Measurements from ENCODE around the gene DNAH6.

Gene DNAH6

DNA sequence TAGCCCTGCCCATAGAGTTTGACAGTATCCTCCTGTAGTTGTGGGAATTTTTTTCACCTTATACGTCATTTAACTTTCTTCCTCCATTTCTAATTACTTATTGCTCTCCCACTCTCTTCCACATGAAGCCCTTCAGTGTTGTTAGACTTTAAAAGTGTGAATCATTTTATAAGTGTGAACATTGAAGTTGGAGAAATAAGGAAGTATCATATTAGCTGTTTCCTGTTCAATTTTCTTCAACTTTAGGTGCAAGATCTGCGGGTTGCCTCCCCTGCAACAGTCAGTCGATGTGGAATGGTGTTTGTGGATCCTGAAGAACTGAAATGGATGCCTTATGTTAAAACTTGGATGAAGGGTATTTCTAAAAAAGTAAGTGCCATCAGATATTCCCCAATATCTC lies 138.1 kb downstream of the DNAH6 start:
- no peak overlapping the region for H3K27ac ChIP-seq (ENCODE audit: low read depth, low read length)
- H3K9ac ChIP-seq (ENCODE audit: low read length), result no peak overlapping the region
- H3K4me1 ChIP-seq (ENCODE audit: insufficient read depth, low read length), result no peaks in the 10 kb centered on the region
- no peak overlapping the region for H3K4me3 ChIP-seq (ENCODE audit: low read depth in 1 of 2, low read length in 2 of 2)
- H3K27me3 ChIP-seq (ENCODE audit: control insufficient read depth in 1 of 2, insufficient read depth in 2 of 2, low read length in 2 of 2), result no peaks in the 10 kb centered on the region
- H3K36me3 ChIP-seq (ENCODE audit: insufficient read depth, low read length), result no peaks in the 10 kb centered on the region
- no peaks in the 10 kb centered on the region for H3K9me3 ChIP-seq (ENCODE audit: low read length)

DNA sequence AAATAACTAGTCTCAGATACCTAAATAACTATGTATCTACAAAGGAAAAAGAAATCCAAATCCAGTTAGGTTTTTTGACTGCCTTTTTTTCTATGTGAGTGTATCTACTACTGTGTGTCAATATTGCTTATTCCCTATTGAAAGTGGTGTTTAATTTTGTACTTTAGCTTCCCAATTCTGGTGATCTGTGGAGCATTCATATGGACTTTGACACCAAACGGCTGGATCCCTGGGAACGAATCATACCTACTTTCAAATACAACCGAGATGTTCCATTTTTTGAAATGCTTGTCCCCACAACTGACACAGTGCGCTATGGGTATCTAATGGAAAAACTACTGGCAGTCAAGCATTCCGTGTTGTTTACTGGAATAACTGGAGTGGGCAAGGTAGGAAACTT lies 152.8 kb downstream of the DNAH6 start:
- Histone ChIP-seq H3K36me3 (ENCODE audit: insufficient read depth, low read length) (no peaks in the 10 kb centered on the region), H3K9ac (ENCODE audit: low read length) (no peak overlapping the region), H3K4me1 (ENCODE audit: insufficient read depth, low read length) (no peaks in the 10 kb centered on the region), H3K27ac (ENCODE audit: low read depth, low read length) (no peak overlapping the region), H3K27me3 (ENCODE audit: control insufficient read depth in 1 of 2, insufficient read depth in 2 of 2, low read length in 2 of 2) (no peaks in the 10 kb centered on the region), H3K9me3 (ENCODE audit: low read length) (no peaks in the 10 kb centered on the region), H3K4me3 (ENCODE audit: low read depth in 1 of 2, low read length in 2 of 2) (no peak overlapping the region)

DNA sequence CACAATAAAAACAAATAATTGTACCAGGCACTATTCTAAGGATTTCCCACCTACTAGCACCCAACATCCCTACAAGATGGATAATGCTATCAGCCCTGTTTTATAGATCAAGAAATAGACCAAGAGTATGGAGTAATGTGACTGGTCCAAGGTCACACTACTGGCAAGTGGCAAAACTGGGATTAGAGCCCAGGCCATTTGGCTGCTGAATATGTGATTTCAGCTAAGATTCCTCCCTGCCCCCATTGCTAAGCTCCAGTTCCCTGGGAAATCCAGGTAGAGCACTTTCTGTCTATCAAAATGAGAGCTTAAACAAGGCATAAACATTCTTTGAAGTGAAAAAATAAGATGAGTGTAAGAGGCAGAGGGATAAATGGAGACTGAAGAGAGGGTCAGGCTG lies 157.8 kb downstream of the DNAH6 start:
- no peaks in the 10 kb centered on the region for H3K36me3 ChIP-seq (ENCODE audit: insufficient read depth, low read length)
- no peaks in the 10 kb centered on the region for H3K9me3 ChIP-seq (ENCODE audit: low read length)
- H3K27ac ChIP-seq (ENCODE audit: low read depth, low read length), result no peak overlapping the region
- H3K4me1 ChIP-seq (ENCODE audit: insufficient read depth, low read length), result no peaks in the 10 kb centered on the region
- no peaks in the 10 kb centered on the region for H3K27me3 ChIP-seq (ENCODE audit: control insufficient read depth in 1 of 2, insufficient read depth in 2 of 2, low read length in 2 of 2)
- no peak overlapping the region for H3K9ac ChIP-seq (ENCODE audit: low read length)
- no peak overlapping the region for H3K4me3 ChIP-seq (ENCODE audit: low read depth in 1 of 2, low read length in 2 of 2)

DNA sequence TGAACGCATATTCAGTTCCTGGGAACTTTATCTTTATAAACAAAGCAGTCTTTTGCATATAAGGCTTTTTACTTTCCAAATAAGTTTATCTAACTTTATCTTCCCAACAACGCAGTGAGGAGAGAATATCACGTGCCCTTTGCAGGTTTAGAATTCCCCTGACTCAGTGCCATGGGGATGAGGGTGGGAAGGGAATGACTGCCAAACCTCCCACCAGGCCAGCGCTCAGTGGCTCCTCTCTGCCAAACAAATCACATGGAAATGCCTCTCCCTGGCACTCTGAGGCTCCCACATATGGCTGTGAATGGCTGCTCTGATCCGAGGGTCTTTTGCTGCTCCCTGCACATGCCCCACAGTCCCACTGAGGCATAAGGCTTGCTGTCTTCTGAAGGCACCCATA lies 158.3 kb downstream of the DNAH6 start:
- Histone ChIP-seq H3K27me3 (ENCODE audit: control insufficient read depth in 1 of 2, insufficient read depth in 2 of 2, low read length in 2 of 2) (no peaks in the 10 kb centered on the region), H3K27ac (ENCODE audit: low read depth, low read length) (no peak overlapping the region), H3K36me3 (ENCODE audit: insufficient read depth, low read length) (no peaks in the 10 kb centered on the region), H3K4me1 (ENCODE audit: insufficient read depth, low read length) (no peaks in the 10 kb centered on the region), H3K9ac (ENCODE audit: low read length) (no peak overlapping the region), H3K9me3 (ENCODE audit: low read length) (no peaks in the 10 kb centered on the region), H3K4me3 (ENCODE audit: low read depth in 1 of 2, low read length in 2 of 2) (no peak overlapping the region)

DNA sequence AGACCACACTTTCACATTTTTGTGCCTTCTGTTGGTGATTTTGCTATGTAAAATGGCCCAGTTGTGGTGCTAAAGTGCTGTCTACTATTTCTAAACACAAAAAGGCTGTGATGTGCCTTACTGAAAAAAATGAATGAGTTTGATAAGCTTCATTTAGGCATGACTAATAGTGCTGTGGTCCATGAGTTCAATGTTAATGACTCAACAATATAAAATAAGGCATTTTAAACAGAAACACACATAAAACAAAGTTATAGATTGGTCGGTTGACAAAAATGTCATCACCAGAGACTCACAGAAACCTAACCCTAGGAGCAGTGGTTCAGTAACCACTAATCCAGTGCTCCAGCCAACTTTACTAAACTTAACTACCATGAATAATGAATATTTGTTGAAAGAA lies 160.0 kb downstream of the DNAH6 start:
- no peaks in the 10 kb centered on the region for H3K36me3 ChIP-seq (ENCODE audit: insufficient read depth, low read length)
- no peaks in the 10 kb centered on the region for H3K9me3 ChIP-seq (ENCODE audit: low read length)
- no peaks in the 10 kb centered on the region for H3K4me1 ChIP-seq (ENCODE audit: insufficient read depth, low read length)
- H3K27ac ChIP-seq (ENCODE audit: low read depth, low read length), result no peak overlapping the region
- no peak overlapping the region for H3K4me3 ChIP-seq (ENCODE audit: low read depth in 1 of 2, low read length in 2 of 2)
- H3K27me3 ChIP-seq (ENCODE audit: control insufficient read depth in 1 of 2, insufficient read depth in 2 of 2, low read length in 2 of 2), result no peaks in the 10 kb centered on the region
- no peak overlapping the region for H3K9ac ChIP-seq (ENCODE audit: low read length)

DNA sequence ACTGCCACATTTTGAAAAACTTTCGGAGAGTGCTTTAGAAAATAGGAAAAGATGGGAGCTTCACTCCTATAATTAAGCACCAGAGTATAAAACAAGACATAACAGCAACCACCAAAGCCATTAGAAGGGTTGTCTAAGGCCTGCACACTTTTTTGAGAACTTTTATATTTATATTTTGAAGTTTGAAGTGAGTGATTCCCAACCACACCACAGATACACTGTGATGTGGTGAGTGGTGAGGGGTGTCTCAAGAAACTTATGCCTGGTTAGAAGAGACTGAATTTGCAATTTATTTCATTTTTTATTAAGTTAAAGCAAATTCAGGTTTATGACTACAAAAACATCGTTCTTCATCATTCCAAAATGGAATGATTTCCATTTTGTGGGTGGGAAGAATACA lies 161.9 kb downstream of the DNAH6 start:
- Histone ChIP-seq H3K27ac (ENCODE audit: low read depth, low read length) (no peak overlapping the region), H3K4me1 (ENCODE audit: insufficient read depth, low read length) (no peaks in the 10 kb centered on the region), H3K4me3 (ENCODE audit: low read depth in 1 of 2, low read length in 2 of 2) (no peak overlapping the region), H3K9ac (ENCODE audit: low read length) (no peak overlapping the region), H3K27me3 (ENCODE audit: control insufficient read depth in 1 of 2, insufficient read depth in 2 of 2, low read length in 2 of 2) (no peaks in the 10 kb centered on the region), H3K9me3 (ENCODE audit: low read length) (no peaks in the 10 kb centered on the region), H3K36me3 (ENCODE audit: insufficient read depth, low read length) (no peaks in the 10 kb centered on the region)

DNA sequence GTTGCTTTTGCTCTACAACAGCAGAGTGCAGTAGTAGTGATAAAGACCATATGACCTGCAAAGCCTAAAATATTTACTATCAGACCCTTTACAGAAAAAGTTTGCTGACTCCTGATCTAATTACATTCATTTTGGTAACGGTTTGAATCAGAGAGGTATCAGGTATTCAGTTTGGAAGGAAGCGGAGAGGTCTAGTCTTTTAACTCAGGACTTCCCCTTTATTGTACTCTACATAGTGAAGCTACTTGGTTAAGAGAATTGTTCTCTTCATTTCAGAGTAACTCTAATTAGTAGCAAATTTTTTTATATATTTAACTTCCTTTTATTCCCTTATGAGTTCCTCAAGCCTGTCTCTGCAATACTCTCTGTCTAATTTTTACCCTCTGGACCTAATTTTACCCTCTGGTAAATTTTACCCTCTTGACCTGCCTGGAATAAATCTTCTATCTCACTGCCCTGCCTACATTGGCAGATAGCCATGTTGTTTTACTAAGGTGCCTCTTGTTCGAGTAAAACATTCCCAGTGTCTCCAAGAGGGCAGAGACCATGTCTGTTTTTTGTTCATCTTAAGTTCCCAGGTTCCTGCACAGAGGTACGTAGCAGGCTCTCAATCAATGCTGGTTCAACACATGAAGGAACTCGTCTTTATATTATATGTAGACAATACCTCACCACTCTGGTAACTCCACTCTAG lies 170.6 kb downstream of the DNAH6 start:
- H3K9me3 ChIP-seq (ENCODE audit: low read length), result no peaks in the 10 kb centered on the region
- H3K27ac ChIP-seq (ENCODE audit: low read depth, low read length), result no peak overlapping the region
- H3K4me1 ChIP-seq (ENCODE audit: insufficient read depth, low read length), result no peaks in the 10 kb centered on the region
- H3K36me3 ChIP-seq (ENCODE audit: insufficient read depth, low read length), result no peaks in the 10 kb centered on the region
- H3K4me3 ChIP-seq (ENCODE audit: low read depth in 1 of 2, low read length in 2 of 2), result no peak overlapping the region
- H3K27me3 ChIP-seq (ENCODE audit: control insufficient read depth in 1 of 2, insufficient read depth in 2 of 2, low read length in 2 of 2), result no peaks in the 10 kb centered on the region
- H3K9ac ChIP-seq (ENCODE audit: low read length), result no peak overlapping the region

DNA sequence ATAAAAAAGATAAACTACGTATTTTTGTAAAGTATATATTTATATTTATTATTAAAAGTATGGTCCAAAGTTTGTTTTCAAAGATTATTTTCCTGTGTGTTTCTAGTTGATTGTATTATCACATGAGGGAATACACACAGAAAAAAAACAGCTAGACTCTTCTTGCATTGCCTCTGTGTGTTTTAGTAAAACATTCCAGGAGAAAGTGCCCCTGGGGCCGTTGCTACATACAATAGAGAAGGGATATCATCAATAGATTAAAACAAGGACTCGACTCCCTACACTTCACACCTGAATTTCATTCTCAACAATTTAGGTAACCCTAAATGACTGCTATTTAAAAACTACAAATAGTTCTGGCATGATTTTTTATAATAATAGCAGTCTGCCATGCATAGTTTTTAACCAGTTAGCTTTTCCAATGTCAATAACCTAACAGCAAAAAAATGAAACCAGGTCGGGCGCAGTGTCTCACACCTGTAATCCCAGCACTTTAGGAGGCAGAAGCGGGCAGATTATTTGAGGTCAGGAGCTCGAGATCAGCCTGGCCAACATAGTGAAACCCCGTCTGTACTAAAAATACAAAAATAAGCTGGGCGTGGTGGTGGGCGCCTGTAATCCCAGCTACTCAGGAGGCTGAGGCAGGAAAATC lies 171.3 kb downstream of the DNAH6 start:
- H3K4me3 ChIP-seq (ENCODE audit: low read depth in 1 of 2, low read length in 2 of 2), result no peak overlapping the region
- no peaks in the 10 kb centered on the region for H3K27me3 ChIP-seq (ENCODE audit: control insufficient read depth in 1 of 2, insufficient read depth in 2 of 2, low read length in 2 of 2)
- no peaks in the 10 kb centered on the region for H3K9me3 ChIP-seq (ENCODE audit: low read length)
- H3K9ac ChIP-seq (ENCODE audit: low read length), result no peak overlapping the region
- no peak overlapping the region for H3K27ac ChIP-seq (ENCODE audit: low read depth, low read length)
- no peaks in the 10 kb centered on the region for H3K36me3 ChIP-seq (ENCODE audit: insufficient read depth, low read length)
- no peaks in the 10 kb centered on the region for H3K4me1 ChIP-seq (ENCODE audit: insufficient read depth, low read length)

DNA sequence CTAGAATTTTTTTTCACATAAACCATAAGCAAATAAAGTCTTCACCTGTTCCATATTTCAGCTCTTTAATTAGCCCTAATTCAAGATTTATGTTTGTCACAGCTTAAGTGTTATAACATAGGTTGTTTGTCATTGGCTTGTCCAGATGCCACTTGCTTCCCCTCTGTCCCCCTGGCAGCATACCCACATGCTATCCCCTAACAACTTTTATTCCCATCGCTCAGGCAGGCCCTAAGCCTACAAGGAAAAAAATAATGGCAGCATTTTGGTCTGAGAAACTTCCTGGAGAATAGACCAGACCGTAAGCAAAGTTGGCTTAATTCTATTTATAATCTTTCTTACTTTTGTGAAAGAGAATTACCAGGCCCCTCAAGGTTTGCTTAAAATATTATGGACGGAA lies 173.9 kb downstream of the DNAH6 start:
- Histone ChIP-seq H3K27ac (ENCODE audit: low read depth, low read length) (no peak overlapping the region), H3K9ac (ENCODE audit: low read length) (no peak overlapping the region), H3K9me3 (ENCODE audit: low read length) (no peaks in the 10 kb centered on the region), H3K4me3 (ENCODE audit: low read depth in 1 of 2, low read length in 2 of 2) (no peak overlapping the region), H3K27me3 (ENCODE audit: control insufficient read depth in 1 of 2, insufficient read depth in 2 of 2, low read length in 2 of 2) (no peaks in the 10 kb centered on the region), H3K36me3 (ENCODE audit: insufficient read depth, low read length) (no peaks in the 10 kb centered on the region), H3K4me1 (ENCODE audit: insufficient read depth, low read length) (no peaks in the 10 kb centered on the region)

DNA sequence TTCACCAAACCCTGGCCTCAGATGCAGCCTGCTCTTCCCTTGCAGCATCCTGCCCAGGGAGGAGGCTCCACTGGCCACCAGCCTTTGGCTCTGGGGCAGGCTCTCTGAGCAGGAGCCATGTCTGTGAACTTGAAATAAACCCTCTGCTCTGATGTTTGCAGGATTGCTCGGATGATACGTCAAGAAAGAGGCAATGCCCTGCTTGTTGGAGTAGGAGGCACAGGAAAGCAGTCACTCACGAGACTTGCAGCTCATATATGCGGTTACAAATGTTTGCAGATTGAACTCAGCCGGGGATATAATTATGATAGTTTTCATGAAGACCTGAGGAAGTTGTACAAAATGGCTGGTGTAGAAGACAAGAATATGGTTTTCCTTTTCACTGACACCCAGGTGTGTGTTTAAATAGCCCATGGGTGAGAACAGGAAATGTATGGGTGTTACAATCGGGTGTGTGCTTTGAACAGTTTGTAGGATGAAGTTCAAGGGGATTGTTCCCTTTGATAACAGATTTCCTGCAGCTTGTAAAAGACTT lies 177.9 kb downstream of the DNAH6 start:
- H3K9ac ChIP-seq (ENCODE audit: low read length), result no peak overlapping the region
- H3K4me3 ChIP-seq (ENCODE audit: low read depth in 1 of 2, low read length in 2 of 2), result no peak overlapping the region
- H3K36me3 ChIP-seq (ENCODE audit: insufficient read depth, low read length), result no peaks in the 10 kb centered on the region
- no peaks in the 10 kb centered on the region for H3K9me3 ChIP-seq (ENCODE audit: low read length)
- no peaks in the 10 kb centered on the region for H3K27me3 ChIP-seq (ENCODE audit: control insufficient read depth in 1 of 2, insufficient read depth in 2 of 2, low read length in 2 of 2)
- H3K4me1 ChIP-seq (ENCODE audit: insufficient read depth, low read length), result no peaks in the 10 kb centered on the region
- no peak overlapping the region for H3K27ac ChIP-seq (ENCODE audit: low read depth, low read length)

DNA sequence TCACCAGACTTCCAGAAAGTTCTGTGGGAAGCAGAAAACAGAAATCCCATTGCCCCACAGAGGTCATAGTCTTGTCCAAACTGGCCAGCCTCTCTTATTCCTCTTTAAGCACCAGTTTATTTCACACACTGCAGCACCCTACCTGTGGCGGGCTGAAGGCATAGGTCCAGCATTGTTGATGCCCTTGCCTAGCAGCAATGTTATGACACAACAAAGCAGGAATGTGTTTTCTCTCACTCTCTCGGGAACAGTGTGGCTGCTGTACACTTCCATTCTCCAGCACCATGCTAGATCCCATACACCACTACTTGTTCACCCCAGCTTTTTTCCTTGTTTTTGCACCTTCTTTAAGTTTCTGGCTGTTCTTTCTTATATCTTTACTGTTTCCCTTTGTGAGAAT lies 181.6 kb downstream of the DNAH6 start:
- Histone ChIP-seq H3K9ac (ENCODE audit: low read length) (no peak overlapping the region), H3K4me1 (ENCODE audit: insufficient read depth, low read length) (no peaks in the 10 kb centered on the region)

DNA sequence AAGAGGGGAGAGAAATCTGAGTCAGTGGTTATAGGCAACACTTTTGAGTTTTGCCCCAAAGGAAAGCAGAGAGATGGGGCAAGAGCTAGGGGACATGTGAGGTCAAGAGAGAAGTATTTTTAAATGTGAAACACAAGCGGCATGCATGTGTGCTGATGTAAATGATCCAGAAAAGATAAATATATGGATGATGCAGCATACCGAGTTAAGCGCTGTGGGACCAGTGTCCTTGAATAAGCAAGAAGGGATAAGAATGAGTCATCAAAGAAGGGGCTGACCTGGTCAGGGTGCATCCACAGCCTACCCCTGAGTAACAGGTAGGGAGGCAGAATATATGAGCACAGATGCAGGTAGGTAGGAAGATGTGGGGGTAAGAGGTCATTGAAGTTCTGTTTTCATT lies 183.7 kb downstream of the DNAH6 start:
- Histone ChIP-seq H3K4me1 (ENCODE audit: insufficient read depth, low read length) (no peaks in the 10 kb centered on the region), H3K9ac (ENCODE audit: low read length) (no peak overlapping the region), H3K27ac (ENCODE audit: low read depth, low read length) (no peak overlapping the region), H3K36me3 (ENCODE audit: insufficient read depth, low read length) (no peaks in the 10 kb centered on the region), H3K27me3 (ENCODE audit: control insufficient read depth in 1 of 2, insufficient read depth in 2 of 2, low read length in 2 of 2) (no peaks in the 10 kb centered on the region), H3K9me3 (ENCODE audit: low read length) (no peaks in the 10 kb centered on the region), H3K4me3 (ENCODE audit: low read depth in 1 of 2, low read length in 2 of 2) (no peak overlapping the region)

More for the DNA sequence above, 181.6 kb downstream of the DNAH6 start:
- Histone ChIP-seq H3K9me3 (ENCODE audit: low read length) (no peaks in the 10 kb centered on the region), H3K27me3 (ENCODE audit: control insufficient read depth in 1 of 2, insufficient read depth in 2 of 2, low read length in 2 of 2) (no peaks in the 10 kb centered on the region), H3K36me3 (ENCODE audit: insufficient read depth, low read length) (no peaks in the 10 kb centered on the region), H3K4me3 (ENCODE audit: low read depth in 1 of 2, low read length in 2 of 2) (no peak overlapping the region), H3K27ac (ENCODE audit: low read depth, low read length) (no peak overlapping the region)

Measured in muscle layer of colon (tissue), 2 donors.